CD4-positive, alpha-beta T cell (primary cell): Measurements from ENCODE around the gene MTMR2. TPM values are rescaled to one million over a fixed set of nuclear protein-coding genes. Genes with fewer than 3 reads are reported as not detected.

ENCODE experiments used
- ATAC-seq: fragments of 200-7000 bp; cut with Tn5 transposase; one replicate; pipeline ENCODE4 v1.10.0; 2022; ENCODE audit warnings: mild to moderate bottlenecking; ENCODE audit not compliant: poor library complexity
- CTCF ChIA-PET: fragments of 350-600 bp; sonication (Branson Sonifier 250); formaldehyde crosslinking; loops from one replicate; lab custom pipeline; 2021; ENCODE audit warnings: antibody characterized with exemption, inconsistent platforms; lab: Charles Lee
- POLR2A ChIA-PET: fragments of 350-600 bp; sonication (Branson Sonifier 250); formaldehyde crosslinking; loops from one replicate; lab custom pipeline; 2021; ENCODE audit warnings: antibody characterized with exemption, inconsistent platforms; lab: Charles Lee
- DNase-seq, 14 experiments: peaks; one replicate each; pipeline ENCODE4 v3.0.0-alpha.2; 2013 to 2020; ENCODE audit warnings: mixed read lengths in 2 of 14
- H3K27ac ChIP-seq, 2 donors: one replicate each; pipeline versions ENCODE4 v1.5.1 to v1.7.0; 2013; ENCODE audit warnings: low read length in 2 of 2, low read depth in 1 of 2, mild to moderate bottlenecking in 1 of 2
- H3K27me3 ChIP-seq, 2 experiments: 1 replicate in 1 of 2; 2 replicates in 1 of 2; pipeline versions ENCODE4 v1.6.1 to v1.7.0; 2013; ENCODE audit warnings: low read length in 2 of 2, control low read depth in 1 of 2, mild to moderate bottlenecking in 1 of 2, moderate library complexity in 1 of 2; ENCODE audit not compliant: insufficient read depth in 2 of 2, control insufficient read depth in 1 of 2
- H3K36me3 ChIP-seq: one replicate; pipeline ENCODE4 v1.6.1; 2013; ENCODE audit warnings: low read length, control low read depth; ENCODE audit not compliant: insufficient read depth
- H3K4me1 ChIP-seq: one replicate; pipeline ENCODE4 v1.6.1; 2013; ENCODE audit warnings: low read length, control low read depth; ENCODE audit not compliant: insufficient read depth
- H3K4me3 ChIP-seq: one replicate; pipeline ENCODE4 v1.5.1; 2013; ENCODE audit warnings: mild to moderate bottlenecking, low read length, moderate library complexity
- H3K9me3 ChIP-seq, 2 experiments: 1 replicate in 1 of 2; 2 replicates in 1 of 2; pipeline versions ENCODE4 v1.6.1 to v1.7.0; 2013; ENCODE audit warnings: low read length in 2 of 2, mild to moderate bottlenecking in 2 of 2, control low read depth in 1 of 2, moderate library complexity in 1 of 2; ENCODE audit not compliant: control insufficient read depth in 1 of 2, insufficient read depth in 1 of 2
- H3K27ac Mint-ChIP-seq: one replicate; pipeline ENCODE4 v1.8.0; 2020; ENCODE audit warnings: mixed read lengths
- H3K27me3 Mint-ChIP-seq: one replicate; pipeline ENCODE4 v1.8.0; 2021; ENCODE audit warnings: mixed read lengths
- H3K36me3 Mint-ChIP-seq: one replicate; pipeline ENCODE4 v1.8.0; 2021; ENCODE audit warnings: low read depth, mixed read lengths
- H3K4me1 Mint-ChIP-seq: one replicate; pipeline ENCODE4 v1.8.0; 2021; ENCODE audit warnings: low read depth, mixed read lengths
- H3K4me3 Mint-ChIP-seq: one replicate; pipeline ENCODE4 v1.8.0; 2020; ENCODE audit warnings: mild to moderate bottlenecking, mixed read lengths
- H3K9me3 Mint-ChIP-seq: one replicate; pipeline ENCODE4 v1.8.0; 2020; ENCODE audit warnings: mixed read lengths
- CTCF ChIP-seq: fragments of 200-600 bp; IDR thresholded peaks from one replicate; pipeline ENCODE4 v1.8.0; 2022; ENCODE audit warnings: antibody characterized with exemption, mild to moderate bottlenecking
- intact Hi-C, 2 experiments: fragments of 100-400 bp; cut with DNase I in 1 of 2; cut with micrococcal nuclease in 1 of 2; formaldehyde crosslinking; loops; one replicate each; pipeline versions ENCODE4 v1.15.1 to v1.9.0; 2023 to 2025; cut with DNase I, micrococcal nuclease
- total RNA-seq, 174 experiments: library from RNA in 2 of 174; stranded (reverse) in 2 of 174; gene quantifications; one replicate each; pipeline ENCODE4 v1.2.3 and lab custom pipeline; 2021 to 2026

The MTMR2 gene
- total RNA-seq, 2 experiments from 2014 or later = 6.6 to 6.9 TPM

DNA sequence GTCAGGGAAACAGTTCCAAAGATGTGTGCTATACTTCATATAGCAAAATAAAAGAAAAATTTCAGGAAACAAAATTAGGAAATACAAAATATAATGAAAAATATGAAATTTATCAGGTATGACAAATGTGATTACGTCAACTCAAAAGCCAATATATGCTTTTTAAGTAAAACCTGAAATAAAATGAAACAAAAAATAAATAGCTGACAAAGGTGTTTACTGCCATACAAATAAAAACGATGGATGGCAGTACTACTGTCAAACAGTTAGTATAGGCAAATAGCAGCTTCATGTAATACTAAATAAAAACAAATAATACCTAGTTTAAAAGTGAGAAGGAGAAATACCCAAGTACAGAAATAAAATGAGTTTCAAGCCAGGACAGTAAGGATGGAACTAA lies 119.9 kb downstream of the MTMR2 start:
- Histone ChIP-seq H3K4me1 (peaks cover 5% of the 10 kb centered on the region), H3K27me3 (no peaks in the 10 kb centered on the region), H3K4me3 (no peak overlapping the region), H3K27ac (no peak overlapping the region), H3K36me3 (peaks cover 30% of the 10 kb centered on the region), H3K9me3 (no peaks in the 10 kb centered on the region)
- Mint-ChIP-seq H3K9me3 (no peaks in the 10 kb centered on the region), H3K36me3 (peaks cover 51% of the 10 kb centered on the region), H3K27ac (no peak overlapping the region), H3K4me1 (peaks cover 9% of the 10 kb centered on the region), H3K27me3 (no peaks in the 10 kb centered on the region), H3K4me3 (no peak overlapping the region)
- DNase-seq (no peak), ATAC-seq (no peak)
- intact Hi-C loops = no loop called here
- no peak for TF ChIP-seq CTCF
- ChIA-PET POLR2A (interaction anchor here (3.5 kb wide), 1 partner anchor 14 kb away, joined by 14 read pairs; the partner anchor contains the start of genes CEP57 and FAM76B), CTCF (interaction anchor here (1.3 kb wide), 1 partner anchor 11 kb away, joined by 3 read pairs; no protein-coding TSS in a partner anchor)

- no peak overlapping the region for H3K27ac Mint-ChIP-seq
These were observed 121.1 kb downstream of the MTMR2 start for GRCh38 chr11:95802806-95803205.

GRCh38 chr11:95800438-95800837 lies 123.5 kb downstream of the MTMR2 start:
- intact Hi-C loops = no loop called here
- no peak overlapping the region for H3K4me3 Mint-ChIP-seq
- Histone ChIP-seq H3K27ac (no peak overlapping the region), H3K4me1 (no peaks in the 10 kb centered on the region), H3K9me3 (no peaks in the 10 kb centered on the region), H3K36me3 (peaks cover 27% of the 10 kb centered on the region), H3K27me3 (no peaks in the 10 kb centered on the region), H3K4me3 (no peak overlapping the region)
- no peak for DNase-seq
- peaks cover 20% of the 10 kb centered on the region for H3K4me1 Mint-ChIP-seq
- peaks cover 47% of the 10 kb centered on the region for H3K36me3 Mint-ChIP-seq
- CTCF ChIA-PET = no interaction called here
- POLR2A ChIA-PET = interaction anchor here (1.1 kb wide), 1 partner anchor 9 kb away, joined by 4 read pairs; the partner anchor contains the start of gene CEP57
- ATAC-seq = no peak
- H3K9me3 Mint-ChIP-seq = no peaks in the 10 kb centered on the region
- no peak for TF ChIP-seq CTCF
- H3K27me3 Mint-ChIP-seq = no peaks in the 10 kb centered on the region
- no peak overlapping the region for H3K27ac Mint-ChIP-seq

More at GRCh38 chr11:95802806-95803205, 121.1 kb downstream of the MTMR2 start:
- ATAC-seq (no peak), DNase-seq (no peak)
- Mint-ChIP-seq H3K9me3 (no peaks in the 10 kb centered on the region), H3K4me1 (peaks cover 10% of the 10 kb centered on the region), H3K36me3 (peaks cover 52% of the 10 kb centered on the region), H3K4me3 (no peak overlapping the region), H3K27me3 (no peaks in the 10 kb centered on the region)
- no peaks in the 10 kb centered on the region for H3K9me3 ChIP-seq
- TF ChIP-seq CTCF = no peak
- H3K4me1 ChIP-seq = peaks cover 5% of the 10 kb centered on the region
- peaks cover 30% of the 10 kb centered on the region for H3K36me3 ChIP-seq
- ChIA-PET CTCF (no interaction called here), POLR2A (interaction anchor here (3.5 kb wide), 1 partner anchor 13 kb away, joined by 14 read pairs; the partner anchor contains the start of genes CEP57 and FAM76B)
- H3K27ac ChIP-seq = no peak overlapping the region
- no peaks in the 10 kb centered on the region for H3K27me3 ChIP-seq
- intact Hi-C loops = no loop called here
- H3K4me3 ChIP-seq = no peak overlapping the region
